PC-3 (cell line): ENCODE data around the gene FAM216B. TPM values are rescaled to one million over a fixed set of nuclear protein-coding genes. Genes with fewer than 3 reads are reported as not detected.

Experiments
- ATAC-seq: fragments of 200-7000 bp; cut with Tn5 transposase; 2 replicates; pipeline ENCODE4 v1.9.1; 2020; ENCODE audit warnings: mild to moderate bottlenecking, moderate library complexity
- BruUV-seq: library from RNA; stranded (reverse); fragments of 400-500 nt; replicated peaks from 2 replicates; lab custom pipeline; 2021; lab: Mats Ljungman, UMichigan
- CTCF ChIA-PET: fragments of 300-600 bp; sonication (Branson Sonifier 250); formaldehyde crosslinking; loops from one replicate; lab custom pipeline; 2022; ENCODE audit warnings: antibody characterized with exemption; lab: Charles Lee
- POLR2A ChIA-PET: fragments of 300-600 bp; sonication (Branson Sonifier 250); formaldehyde crosslinking; loops from one replicate; lab custom pipeline; 2022; ENCODE audit warnings: antibody characterized with exemption; ENCODE audit not compliant: unreplicated experiment; lab: Charles Lee
- DNase-seq: peaks from one replicate; pipeline ENCODE4 v3.0.0-alpha.2; 2015
- H2AFZ ChIP-seq: fragments of 300-600 bp; sonication (generic); 2 replicates; pipeline ENCODE4 v1.6.0; 2016; ENCODE audit warnings: antibody characterized with exemption, low read length
- H3F3A ChIP-seq: fragments of 300-600 bp; sonication (generic); one replicate; pipeline ENCODE4 v1.6.0; 2017; ENCODE audit warnings: antibody characterized with exemption, low read length, control low read depth, mild to moderate bottlenecking; ENCODE audit not compliant: unreplicated experiment
- H3K27ac ChIP-seq: fragments of 300-600 bp; sonication (generic); 2 replicates; pipeline ENCODE4 v1.5.1; 2016; ENCODE audit warnings: mild to moderate bottlenecking, low read length
- H3K27me3 ChIP-seq: fragments of 300-600 bp; sonication (generic); 2 replicates; pipeline ENCODE4 v1.6.1; 2016; ENCODE audit warnings: low read length, mixed read lengths
- H3K36me3 ChIP-seq: fragments of 300-600 bp; sonication (generic); 2 replicates; pipeline ENCODE4 v1.6.1; 2016; ENCODE audit warnings: low read depth, mixed run types, low read length, mixed read lengths
- H3K4me1 ChIP-seq: fragments of 300-600 bp; sonication (generic); 2 replicates; pipeline ENCODE4 v1.5.1; 2016; ENCODE audit warnings: low read length; ENCODE audit not compliant: insufficient read depth
- H3K4me2 ChIP-seq: fragments of 300-600 bp; sonication (generic); 2 replicates; pipeline ENCODE4 v1.6.0; 2016; ENCODE audit warnings: low read length
- H3K4me3 ChIP-seq: fragments of 300-600 bp; sonication (generic); 2 replicates; pipeline ENCODE4 v1.5.1; 2016; ENCODE audit warnings: mild to moderate bottlenecking, low read length, mixed read lengths
- H3K79me2 ChIP-seq: fragments of 300-600 bp; sonication (generic); 2 replicates; pipeline ENCODE4 v1.6.1; 2017; ENCODE audit warnings: low read length, mixed read lengths
- H3K9ac ChIP-seq: fragments of 300-600 bp; sonication (generic); 2 replicates; pipeline ENCODE4 v1.6.0; 2016; ENCODE audit warnings: mild to moderate bottlenecking, low read length
- H3K9me2 ChIP-seq: fragments of 300-600 bp; sonication (generic); replicated peaks from 2 replicates; pipeline ENCODE4 v1.6.1; 2016; ENCODE audit warnings: mixed run types, low read length, mixed read lengths
- H3K9me3 ChIP-seq: fragments of 300-600 bp; sonication (generic); 2 replicates; pipeline ENCODE4 v1.6.1; 2016; ENCODE audit warnings: low read length, mixed read lengths
- H4K20me1 ChIP-seq: fragments of 300-600 bp; sonication (generic); 2 replicates; pipeline ENCODE4 v1.6.1; 2016; ENCODE audit warnings: low read length, mixed read lengths
- CTCF ChIP-seq: fragments of 300-600 bp; sonication (generic); conservative IDR thresholded peaks from 2 replicates; pipeline ENCODE4 v1.5.1; 2017; ENCODE audit warnings: antibody characterized with exemption, low read depth, mild to moderate bottlenecking, low read length
- EZH2 ChIP-seq: fragments of 300-600 bp; sonication (generic); IDR thresholded peaks from one replicate; pipeline ENCODE4 v1.6.1; 2017; ENCODE audit warnings: antibody characterized with exemption, mild to moderate bottlenecking, low read length; ENCODE audit not compliant: unreplicated experiment
- EZH2phosphoT487 ChIP-seq: fragments of 300-600 bp; sonication (generic); IDR thresholded peaks from 2 replicates; pipeline ENCODE4 v1.6.1; 2018; ENCODE audit warnings: mild to moderate bottlenecking, antibody characterized with exemption, low read length, borderline replicate concordance
- intact Hi-C: fragments of 100-400 bp; cut with micrococcal nuclease; formaldehyde crosslinking; loops from 2 replicates; pipeline ENCODE4 v1.9.0; 2023
- total RNA-seq: library from RNA; depleted of rRNA; stranded (reverse); fragments of >200 nt; gene quantifications from 2 replicates; pipeline ENCODE4 v1.2.3, GENCODE V29; 2014

FAM216B gene
- total RNA-seq, 1 experiment from 2014 or later = not detected

GRCh38 chr13:42795666-42796065 lies 14.3 kb downstream of the FAM216B start:
- no TSS peak for BruUV-seq
- H2AFZ ChIP-seq = no peak overlapping the region
- ATAC-seq (no peak), DNase-seq (no peak)
- no peak overlapping the region for H3K9ac ChIP-seq
- H3K4me3 ChIP-seq = no peak overlapping the region
- no peaks in the 10 kb centered on the region for H3K9me2 ChIP-seq
- H3K4me1 ChIP-seq = no peaks in the 10 kb centered on the region; the same call in 1 of the 2 replicates
- ChIA-PET CTCF (no interaction called here), POLR2A (no interaction called here)
- intact Hi-C loops = no loop called here
- no peak overlapping the region for H3K4me2 ChIP-seq
- H3K27me3 ChIP-seq = no peaks in the 10 kb centered on the region
- no peaks in the 10 kb centered on the region for H4K20me1 ChIP-seq
- no peak for TF ChIP-seq EZH2phosphoT487
- TF ChIP-seq CTCF = no peak
- no peak for TF ChIP-seq EZH2
- no peaks in the 10 kb centered on the region for H3K9me3 ChIP-seq
- H3K79me2 ChIP-seq = no peaks in the 10 kb centered on the region
- H3K27ac ChIP-seq = no peak overlapping the region
- H3F3A ChIP-seq = no peaks in the 10 kb centered on the region
- H3K36me3 ChIP-seq = no peaks in the 10 kb centered on the region

- Histone ChIP-seq H3K27me3 (no peaks in the 10 kb centered on the region), H3K9ac (no peak overlapping the region), H2AFZ (no peak overlapping the region), H3K27ac (no peak overlapping the region), H3F3A (no peaks in the 10 kb centered on the region), H3K4me3 (no peak overlapping the region), H3K9me3 (no peaks in the 10 kb centered on the region), H3K79me2 (no peaks in the 10 kb centered on the region), H4K20me1 (no peaks in the 10 kb centered on the region), H3K4me2 (no peak overlapping the region), H3K4me1 (no peaks in the 10 kb centered on the region; the same call in 1 of the 2 replicates), H3K36me3 (no peaks in the 10 kb centered on the region), H3K9me2 (no peaks in the 10 kb centered on the region)
- DNase-seq = no peak
- ChIA-PET POLR2A (no interaction called here), CTCF (no interaction called here)
- no peak for ATAC-seq
- TF ChIP-seq EZH2 (no peak), CTCF (no peak), EZH2phosphoT487 (no peak)
- no TSS peak for BruUV-seq
- intact Hi-C loops = no loop called here
Measured at GRCh38 chr13:42796747-42797356, 15.5 kb downstream of the FAM216B start.

GRCh38 chr13:42798118-42798517 lies 16.7 kb downstream of the FAM216B start:
- ATAC-seq = peak; percentile 60; the same call in 1 of the 2 replicates
- H3K4me3 ChIP-seq = no peak overlapping the region
- no peaks in the 10 kb centered on the region for H3K9me2 ChIP-seq
- H3K4me2 ChIP-seq = no peak overlapping the region
- H3K79me2 ChIP-seq = no peaks in the 10 kb centered on the region
- BruUV-seq = no TSS peak
- H3K36me3 ChIP-seq = no peaks in the 10 kb centered on the region
- H2AFZ ChIP-seq = peak overlapping the region; percentile 25; the same call in 1 of the 2 replicates
- no peaks in the 10 kb centered on the region for H3K27me3 ChIP-seq
- DNase-seq = peak; percentile 9
- TF ChIP-seq CTCF = no peak
- no peak for TF ChIP-seq EZH2
- TF ChIP-seq EZH2phosphoT487 = no peak
- H3K27ac ChIP-seq = no peak overlapping the region
- H4K20me1 ChIP-seq = no peaks in the 10 kb centered on the region
- H3K4me1 ChIP-seq = no peaks in the 10 kb centered on the region; the same call in 1 of the 2 replicates
- CTCF ChIA-PET = no interaction called here
- no peaks in the 10 kb centered on the region for H3F3A ChIP-seq
- H3K9me3 ChIP-seq = no peaks in the 10 kb centered on the region
- H3K9ac ChIP-seq = no peak overlapping the region
- POLR2A ChIA-PET = no interaction called here
- intact Hi-C loops = no loop called here
